Body of pancreas (tissue), 4 donors: ENCODE results near the gene CACNA2D3.

Experiments used
- POLR2A ChIP-seq, 3 donors: fragments of 450-650 bp; IDR thresholded peaks; one replicate each; pipeline ENCODE4 v1.6.1; 2016; ENCODE audit warnings: antibody characterized with exemption in 3 of 3, mild to moderate bottlenecking in 2 of 3
- TF ChIP-seq, protein P1 (sequence below), 7 experiments: fragments of 450-650 bp in 4 of 7; fragments of 200-600 bp in 3 of 7; sonication (generic) in 3 of 7; IDR thresholded peaks; one replicate each; pipeline ENCODE4 v1.5.1; 2016 to 2019; ENCODE audit warnings: antibody characterized with exemption in 7 of 7

DNA sequence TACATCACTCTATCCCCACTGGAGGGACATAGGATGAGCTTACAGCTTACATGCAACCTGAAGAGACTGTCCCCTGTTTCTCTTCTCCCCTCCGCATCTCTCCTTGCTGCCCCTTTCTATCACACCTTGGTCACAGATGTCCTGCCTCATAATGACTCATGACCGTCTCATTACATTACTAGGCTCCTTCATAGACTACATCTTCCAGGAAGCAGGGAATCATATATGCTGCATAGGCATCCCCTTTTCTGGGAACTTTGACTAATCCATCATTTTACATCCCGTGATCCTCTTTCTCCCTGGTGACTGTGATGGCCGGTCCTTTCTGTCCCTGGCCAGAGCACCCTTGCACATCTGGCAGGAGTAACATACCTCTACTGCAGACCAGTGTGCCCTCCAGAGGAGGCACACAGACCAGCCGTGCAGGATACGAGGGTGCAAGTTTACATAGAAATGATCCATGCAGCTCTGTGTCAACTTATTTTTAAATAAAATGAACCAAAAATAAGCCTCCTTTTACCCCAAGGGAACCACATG, 188.9 kb downstream of the CACNA2D3 start:
- TF ChIP-seq, protein P1, sequence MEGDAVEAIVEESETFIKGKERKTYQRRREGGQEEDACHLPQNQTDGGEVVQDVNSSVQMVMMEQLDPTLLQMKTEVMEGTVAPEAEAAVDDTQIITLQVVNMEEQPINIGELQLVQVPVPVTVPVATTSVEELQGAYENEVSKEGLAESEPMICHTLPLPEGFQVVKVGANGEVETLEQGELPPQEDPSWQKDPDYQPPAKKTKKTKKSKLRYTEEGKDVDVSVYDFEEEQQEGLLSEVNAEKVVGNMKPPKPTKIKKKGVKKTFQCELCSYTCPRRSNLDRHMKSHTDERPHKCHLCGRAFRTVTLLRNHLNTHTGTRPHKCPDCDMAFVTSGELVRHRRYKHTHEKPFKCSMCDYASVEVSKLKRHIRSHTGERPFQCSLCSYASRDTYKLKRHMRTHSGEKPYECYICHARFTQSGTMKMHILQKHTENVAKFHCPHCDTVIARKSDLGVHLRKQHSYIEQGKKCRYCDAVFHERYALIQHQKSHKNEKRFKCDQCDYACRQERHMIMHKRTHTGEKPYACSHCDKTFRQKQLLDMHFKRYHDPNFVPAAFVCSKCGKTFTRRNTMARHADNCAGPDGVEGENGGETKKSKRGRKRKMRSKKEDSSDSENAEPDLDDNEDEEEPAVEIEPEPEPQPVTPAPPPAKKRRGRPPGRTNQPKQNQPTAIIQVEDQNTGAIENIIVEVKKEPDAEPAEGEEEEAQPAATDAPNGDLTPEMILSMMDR (IDR thresholded peaks at IDR 0.05), result no peak
- TF ChIP-seq POLR2A (IDR thresholded peaks at IDR 0.05), result no peak
